Measurements from ENCODE around the gene LAMA5. TPM values are rescaled to one million over a fixed set of nuclear protein-coding genes. Genes with fewer than 3 reads are reported as not detected.

Gene LAMA5
- polyA plus RNA-seq, 3 donors = 0.05 TPM; not detected in 2

- Histone ChIP-seq H3K9me3 (replicated peaks in 1 of 2; ENCODE audit: control insufficient read depth in 1 of 2, insufficient read depth in 1 of 2, low read length in 2 of 2) (no peaks in the 10 kb centered on the region), H3K79me2 (ENCODE audit: insufficient read depth, low read length) (no peaks in the 10 kb centered on the region), H4K20me1 (ENCODE audit: insufficient read depth, low read length) (no peaks in the 10 kb centered on the region), H3K9ac (ENCODE audit: insufficient read depth, low read length, poor library complexity, severe bottlenecking) (no peak overlapping the region), H3K27ac (ENCODE audit: low read depth in 1 of 2, low read length in 2 of 2) (no peak overlapping the region), H3K36me3 (replicated peaks in 1 of 2; ENCODE audit: control insufficient read depth in 1 of 2, insufficient read depth in 2 of 2, low read length in 2 of 2) (no peaks in the 10 kb centered on the region), H3K27me3 (ENCODE audit: control insufficient read depth in 2 of 2, insufficient read depth in 2 of 2, low read length in 2 of 2) (no peaks in the 10 kb centered on the region), H3K4me3 (replicated peaks in 1 of 3; ENCODE audit: low read depth in 2 of 3, low read length in 3 of 3) (no peak overlapping the region), H3K4me2 (replicated peaks; ENCODE audit: extremely low read depth, low read length, poor library complexity, severe bottlenecking) (no peak overlapping the region), H2AFZ (ENCODE audit: insufficient read depth, low read depth, low read length, poor library complexity, severe bottlenecking) (no peak overlapping the region), H3K4me1 (ENCODE audit: control insufficient read depth in 1 of 2, insufficient read depth in 2 of 2, low read length in 2 of 2) (no peaks in the 10 kb centered on the region)
- DNase-seq = no peak
- Mint-ChIP-seq H3K4me1 (no peaks in the 10 kb centered on the region), H3K27me3 (ENCODE audit: low read depth in 3 of 3) (no peaks in the 10 kb centered on the region), H3K4me3 (no peak overlapping the region), H3K36me3 (no peaks in the 10 kb centered on the region), H3K9me3 (peaks cover 0 to 3% (median 0%) of the 10 kb centered on the region in 7 donors), H3K27ac (no peak overlapping the region)
- no peak for TF ChIP-seq CTCF (IDR thresholded peaks at IDR 0.05)
- WGBS (ENCODE audit: insufficient coverage) = 93% methylated on average over 24 of the region's 25 CpGs
- intact Hi-C loops (cut with micrococcal nuclease) = no loop called here
Measured at GRCh38 chr20:62323980-62324906, 42.9 kb downstream of the LAMA5 start.

DNA sequence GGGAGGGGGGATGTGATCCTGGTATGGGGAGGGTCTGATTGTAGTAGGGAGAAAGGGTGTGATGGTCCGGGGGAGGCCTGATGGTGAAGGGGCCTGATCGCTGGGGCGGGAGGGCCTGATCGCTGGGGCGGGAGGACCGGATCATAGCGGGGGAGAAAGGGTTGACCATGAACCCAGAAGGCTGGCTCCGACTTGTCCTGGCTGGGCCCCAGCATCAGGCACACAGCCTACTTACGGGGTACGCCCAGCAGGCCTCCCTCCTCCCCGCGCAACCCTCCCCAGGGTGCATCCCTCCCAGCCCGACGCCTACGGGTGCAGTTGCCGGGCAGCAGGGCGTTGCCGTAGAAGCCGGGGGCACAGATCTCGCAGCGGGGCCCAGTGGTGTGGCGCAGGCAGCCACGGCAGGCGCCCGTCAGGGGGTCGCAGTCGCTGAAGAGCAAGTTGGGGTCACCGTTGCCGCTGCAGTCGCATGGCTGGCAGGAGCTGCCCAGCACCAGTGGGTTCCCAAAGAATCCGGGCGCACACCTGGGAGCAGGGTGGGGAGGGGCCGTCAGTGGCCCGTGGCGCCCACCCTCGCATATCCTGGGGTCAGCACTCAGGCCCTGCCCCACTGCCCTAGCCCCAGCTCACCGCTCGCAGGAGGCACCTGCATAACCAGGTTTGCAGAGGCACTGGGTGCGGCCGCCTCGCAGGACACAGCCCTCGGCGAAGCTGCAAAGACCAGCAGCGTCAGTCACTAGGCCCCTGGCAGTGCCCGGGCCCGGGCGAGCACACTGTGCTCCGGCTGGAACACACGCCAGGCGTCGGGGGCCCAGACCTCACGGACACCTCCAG is 43.7 kb downstream of the LAMA5 start:
- intact Hi-C loops (cut with micrococcal nuclease) = no loop called here
- H3K27ac Mint-ChIP-seq = no peak overlapping the region
- peaks cover 0 to 1% (median 0%) of the 10 kb centered on the region in 3 donors for H3K27me3 Mint-ChIP-seq (ENCODE audit: low read depth in 3 of 3)
- no peak overlapping the region for H3K4me3 Mint-ChIP-seq
- Histone ChIP-seq H2AFZ (ENCODE audit: insufficient read depth, low read depth, low read length, poor library complexity, severe bottlenecking) (no peak overlapping the region), H3K4me2 (replicated peaks; ENCODE audit: extremely low read depth, low read length, poor library complexity, severe bottlenecking) (no peak overlapping the region), H3K4me1 (ENCODE audit: control insufficient read depth in 1 of 2, insufficient read depth in 2 of 2, low read length in 2 of 2) (no peaks in the 10 kb centered on the region), H3K27ac (ENCODE audit: low read depth in 1 of 2, low read length in 2 of 2) (no peak overlapping the region), H3K9me3 (replicated peaks in 1 of 2; ENCODE audit: control insufficient read depth in 1 of 2, insufficient read depth in 1 of 2, low read length in 2 of 2) (no peaks in the 10 kb centered on the region), H3K9ac (ENCODE audit: insufficient read depth, low read length, poor library complexity, severe bottlenecking) (no peak overlapping the region), H3K27me3 (ENCODE audit: control insufficient read depth in 2 of 2, insufficient read depth in 2 of 2, low read length in 2 of 2) (no peaks in the 10 kb centered on the region), H4K20me1 (ENCODE audit: insufficient read depth, low read length) (no peaks in the 10 kb centered on the region), H3K36me3 (replicated peaks in 1 of 2; ENCODE audit: control insufficient read depth in 1 of 2, insufficient read depth in 2 of 2, low read length in 2 of 2) (no peaks in the 10 kb centered on the region), H3K79me2 (ENCODE audit: insufficient read depth, low read length) (no peaks in the 10 kb centered on the region), H3K4me3 (replicated peaks in 1 of 3; ENCODE audit: low read depth in 2 of 3, low read length in 3 of 3) (no peak overlapping the region)
- 94% methylated on average over 50 of the region's 52 CpGs for WGBS (ENCODE audit: insufficient coverage)
- no peak for DNase-seq
- no peak for TF ChIP-seq CTCF (IDR thresholded peaks at IDR 0.05)
- no peaks in the 10 kb centered on the region for H3K4me1 Mint-ChIP-seq
- H3K36me3 Mint-ChIP-seq = no peaks in the 10 kb centered on the region
- H3K9me3 Mint-ChIP-seq = peaks cover 0 to 3% (median 0%) of the 10 kb centered on the region in 7 donors
